Effector memory CD8-positive, alpha-beta T cell (primary cell): Measurements from ENCODE around the gene SHISA7.

ENCODE experiments used
- ATAC-seq: fragments of 150-1000 bp; cut with Tn5 transposase; replicated peaks from 2 replicates; pipeline ENCODE4 v1.10.0; 2021; ENCODE audit warnings: mild to moderate bottlenecking, moderate library complexity
- DNase-seq, 3 experiments: peaks; one replicate each; pipeline ENCODE4 v3.0.0; 2021
- H3K27ac Mint-ChIP-seq, 2 donors: one replicate each; pipeline ENCODE4 v1.8.0; 2022; ENCODE audit warnings: mild to moderate bottlenecking in 2 of 2, mixed read lengths in 2 of 2, moderate library complexity in 2 of 2
- H3K27me3 Mint-ChIP-seq, 2 donors: one replicate each; pipeline ENCODE4 v1.8.0; 2022; ENCODE audit warnings: mixed read lengths in 2 of 2
- H3K36me3 Mint-ChIP-seq: one replicate; pipeline ENCODE4 v1.8.0; 2022; ENCODE audit warnings: mild to moderate bottlenecking, moderate library complexity, mixed read lengths; ENCODE audit not compliant: insufficient read depth
- H3K4me1 Mint-ChIP-seq, 2 donors: one replicate each; pipeline ENCODE4 v1.8.0; 2022; ENCODE audit warnings: low read depth in 2 of 2, mixed read lengths in 2 of 2
- H3K4me3 Mint-ChIP-seq, 2 donors: one replicate each; pipeline ENCODE4 v1.8.0; 2022; ENCODE audit warnings: mild to moderate bottlenecking in 2 of 2, mixed read lengths in 2 of 2, moderate library complexity in 2 of 2
- H3K9me3 Mint-ChIP-seq, 2 donors: one replicate each; pipeline ENCODE4 v1.8.0; 2022; ENCODE audit warnings: mixed read lengths in 2 of 2

Gene SHISA7

GRCh38 chr19:55463583-55464031 is 20.5 kb upstream of the SHISA7 start:
- ATAC-seq (no peak), DNase-seq (no peak)
- H3K4me1 Mint-ChIP-seq = peaks cover 15 to 16% of the 10 kb centered on the region in 2 donors
- H3K36me3 Mint-ChIP-seq = peaks cover 12% of the 10 kb centered on the region
- H3K4me3 Mint-ChIP-seq = no peak overlapping the region
- no peaks in the 10 kb centered on the region for H3K9me3 Mint-ChIP-seq
- H3K27me3 Mint-ChIP-seq = no peaks in the 10 kb centered on the region
- no peak overlapping the region for H3K27ac Mint-ChIP-seq

- peak overlapping the region; percentile 90 to 91 for H3K4me3 Mint-ChIP-seq
Observed at GRCh38 chr19:55462722-55463121, 19.6 kb upstream of the SHISA7 start.

DNA sequence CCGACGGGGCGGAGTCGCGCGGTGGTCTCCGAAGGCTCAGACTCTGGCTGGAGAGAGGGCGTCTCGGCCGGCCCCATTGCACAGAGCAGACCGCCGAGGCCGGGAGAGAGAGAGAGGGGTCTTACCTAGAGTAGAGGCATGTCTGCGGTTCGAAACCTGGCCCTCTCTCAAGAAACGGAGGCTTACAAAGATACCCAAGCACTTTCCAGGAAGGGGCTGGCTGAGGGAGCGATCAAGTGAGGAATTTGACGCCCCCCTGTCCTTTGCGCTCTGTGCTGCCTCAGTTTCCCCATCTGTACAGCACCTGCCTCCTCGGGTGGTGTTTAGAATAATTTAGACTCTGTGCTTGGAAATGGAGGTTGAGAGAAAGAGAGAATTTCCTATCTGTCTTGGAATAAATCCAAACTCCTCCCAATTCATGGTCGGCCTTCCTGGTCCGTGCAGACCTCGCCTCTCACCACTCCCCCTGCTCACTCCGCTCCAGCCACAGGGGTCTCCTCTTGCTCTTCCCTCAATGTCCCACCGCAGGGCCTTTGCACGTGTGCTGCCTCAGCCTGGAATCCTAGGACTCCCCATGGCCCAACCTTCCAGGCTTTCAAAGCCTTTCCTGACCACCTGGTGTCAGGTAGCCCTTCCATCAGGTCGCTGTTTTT is 19.0 kb upstream of the SHISA7 start:
- no peak for DNase-seq

More at GRCh38 chr19:55462722-55463121, 19.6 kb upstream of the SHISA7 start:
- Mint-ChIP-seq H3K27me3 (no peaks in the 10 kb centered on the region), H3K4me1 (peaks cover 14 to 15% of the 10 kb centered on the region in 2 donors), H3K36me3 (peaks cover 12% of the 10 kb centered on the region), H3K9me3 (no peaks in the 10 kb centered on the region), H3K27ac (peak overlapping the region in 1 of 2 donors; percentile 89)
- no peak for ATAC-seq
- DNase-seq = no peak

DNA sequence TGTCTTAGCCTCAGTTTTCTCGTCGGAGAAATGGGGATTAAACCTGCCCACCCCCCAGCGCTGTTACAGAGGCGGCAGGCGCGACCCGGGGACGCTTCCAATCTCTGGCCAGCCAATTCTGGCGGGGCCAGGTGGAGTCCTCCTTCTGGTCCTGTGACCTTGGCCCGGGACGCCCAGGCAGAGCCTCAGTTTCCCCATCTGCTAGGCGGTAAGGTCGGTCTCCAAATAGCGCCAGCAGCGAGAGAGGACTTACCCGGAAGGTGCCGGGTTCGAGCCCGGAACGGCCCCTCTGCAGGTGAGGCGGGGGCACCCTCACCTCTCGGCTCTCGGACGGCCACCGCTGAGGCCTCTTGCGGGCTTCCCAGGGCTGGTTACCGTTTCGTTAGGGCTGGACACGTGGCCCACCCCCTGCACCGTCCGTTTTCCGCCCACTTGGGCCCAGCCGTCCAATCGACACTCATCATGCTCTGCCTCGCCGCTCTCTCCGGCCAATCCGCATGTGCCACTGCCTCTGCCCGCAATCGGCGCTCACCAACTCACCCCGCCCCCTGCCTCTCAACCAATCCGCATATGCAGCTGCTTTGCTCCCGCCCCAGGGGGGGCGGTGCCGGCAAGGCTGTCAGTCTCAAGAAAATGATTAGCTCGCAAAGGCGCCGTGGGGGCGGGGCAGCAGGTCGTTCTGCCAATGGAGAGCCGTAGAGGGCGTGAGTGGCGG is 18.3 kb upstream of the SHISA7 start, which contains the start of gene ISOC2:
ISOC2 (minus strand) TSS at position 384 of the 715 bp plus-strand sequence. CDS start 5,156 bp downstream, outside the sequence.
- DNase-seq (peak; percentile 100), ATAC-seq (peak; percentile 94)
- peak within 1 kb of the TSS; percentile 77 to 89 for H3K27ac Mint-ChIP-seq
- no peaks in the 10 kb centered on the region for H3K9me3 Mint-ChIP-seq
- H3K4me1 Mint-ChIP-seq = peaks cover 14 to 15% of the 10 kb centered on the region in 2 donors
- no peaks in the 10 kb centered on the region for H3K27me3 Mint-ChIP-seq
- H3K36me3 Mint-ChIP-seq = peaks cover 12% of the 10 kb centered on the region
- peak within 1 kb of the TSS; percentile 90 to 91 for H3K4me3 Mint-ChIP-seq

More for the DNA sequence above, 19.0 kb upstream of the SHISA7 start:
- Mint-ChIP-seq H3K4me3 (peak overlapping the region; percentile 90 to 91), H3K36me3 (peaks cover 12% of the 10 kb centered on the region), H3K27ac (peak overlapping the region; percentile 77 to 89), H3K4me1 (peaks cover 14 to 15% of the 10 kb centered on the region in 2 donors), H3K27me3 (no peaks in the 10 kb centered on the region), H3K9me3 (no peaks in the 10 kb centered on the region)
- no peak for ATAC-seq

DNA sequence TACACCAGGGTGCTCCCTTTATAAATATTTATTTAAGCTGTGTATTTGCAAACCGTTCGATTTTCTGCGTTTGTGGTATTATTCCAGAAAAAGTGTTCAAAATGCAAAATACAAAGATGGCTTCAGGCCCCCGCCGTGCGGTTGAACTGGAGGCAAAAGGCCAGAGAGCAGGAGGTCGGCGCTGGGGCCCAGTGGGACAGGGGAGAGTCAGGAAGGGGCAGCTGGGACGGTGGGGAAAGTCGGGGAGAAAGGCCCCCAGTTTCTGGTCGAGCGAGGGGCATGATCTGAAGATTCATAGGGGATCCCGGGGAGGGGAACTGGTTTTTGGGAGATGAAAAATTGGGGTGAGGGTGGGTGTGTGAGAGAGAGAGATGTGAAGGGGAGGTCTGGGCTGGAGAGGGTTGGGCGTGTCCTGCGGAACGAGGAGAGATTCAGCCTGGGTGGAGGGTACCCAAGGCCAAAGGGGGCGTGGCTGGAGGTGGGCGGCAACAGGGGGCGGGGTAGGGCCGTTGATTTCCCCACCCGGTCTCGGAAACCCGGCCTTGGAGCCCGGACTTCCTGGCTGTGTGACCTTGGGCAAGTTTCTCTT is 17.7 kb upstream of the SHISA7 start:
- Mint-ChIP-seq H3K27me3 (no peaks in the 10 kb centered on the region), H3K36me3 (peaks cover 12% of the 10 kb centered on the region), H3K9me3 (no peaks in the 10 kb centered on the region), H3K27ac (peak overlapping the region; percentile 77 to 89), H3K4me1 (peaks cover 14 to 15% of the 10 kb centered on the region in 2 donors), H3K4me3 (peak overlapping the region; percentile 90 to 91)
- no peak for DNase-seq
- no peak for ATAC-seq

GRCh38 chr19:55459950-55460657 is 17.0 kb upstream of the SHISA7 start:
- Mint-ChIP-seq H3K27ac (peak overlapping the region; percentile 77 to 89), H3K27me3 (peaks cover 0 to 5% of the 10 kb centered on the region in 2 donors)
- no peak for DNase-seq

DNA sequence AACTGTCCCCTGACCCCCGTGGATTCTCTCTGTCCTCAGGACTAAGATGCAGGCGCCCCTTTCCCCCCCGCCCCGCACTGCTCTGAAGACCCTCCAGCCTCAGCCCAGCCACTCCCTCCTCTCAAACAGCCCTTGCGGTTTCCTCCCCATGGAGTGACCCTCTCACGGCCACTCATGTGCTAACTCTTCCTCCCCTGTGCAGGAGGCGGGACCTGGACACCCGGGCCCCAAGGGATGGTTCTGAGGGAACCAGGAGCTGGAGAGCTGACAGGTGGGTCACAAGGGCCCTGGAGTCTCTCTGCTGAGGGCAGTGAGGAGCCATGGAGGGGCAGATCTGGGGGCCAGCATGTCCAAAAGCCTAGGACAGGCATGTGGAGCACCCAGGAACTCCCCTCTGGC is 16.4 kb upstream of the SHISA7 start:
- Mint-ChIP-seq H3K27ac (no peak overlapping the region), H3K36me3 (peaks cover 12% of the 10 kb centered on the region), H3K4me1 (peaks cover 14 to 15% of the 10 kb centered on the region in 2 donors), H3K4me3 (peak overlapping the region in 1 of 2 donors; percentile 91), H3K9me3 (no peaks in the 10 kb centered on the region), H3K27me3 (peaks cover 0 to 10% of the 10 kb centered on the region in 2 donors)
- DNase-seq = no peak
- no peak for ATAC-seq

More at GRCh38 chr19:55459950-55460657, 17.0 kb upstream of the SHISA7 start:
- H3K4me1 Mint-ChIP-seq = peaks cover 14 to 15% of the 10 kb centered on the region in 2 donors
- no peaks in the 10 kb centered on the region for H3K9me3 Mint-ChIP-seq
- peaks cover 12% of the 10 kb centered on the region for H3K36me3 Mint-ChIP-seq
- no peak for ATAC-seq
- H3K4me3 Mint-ChIP-seq = peak overlapping the region; percentile 90 to 91

DNA sequence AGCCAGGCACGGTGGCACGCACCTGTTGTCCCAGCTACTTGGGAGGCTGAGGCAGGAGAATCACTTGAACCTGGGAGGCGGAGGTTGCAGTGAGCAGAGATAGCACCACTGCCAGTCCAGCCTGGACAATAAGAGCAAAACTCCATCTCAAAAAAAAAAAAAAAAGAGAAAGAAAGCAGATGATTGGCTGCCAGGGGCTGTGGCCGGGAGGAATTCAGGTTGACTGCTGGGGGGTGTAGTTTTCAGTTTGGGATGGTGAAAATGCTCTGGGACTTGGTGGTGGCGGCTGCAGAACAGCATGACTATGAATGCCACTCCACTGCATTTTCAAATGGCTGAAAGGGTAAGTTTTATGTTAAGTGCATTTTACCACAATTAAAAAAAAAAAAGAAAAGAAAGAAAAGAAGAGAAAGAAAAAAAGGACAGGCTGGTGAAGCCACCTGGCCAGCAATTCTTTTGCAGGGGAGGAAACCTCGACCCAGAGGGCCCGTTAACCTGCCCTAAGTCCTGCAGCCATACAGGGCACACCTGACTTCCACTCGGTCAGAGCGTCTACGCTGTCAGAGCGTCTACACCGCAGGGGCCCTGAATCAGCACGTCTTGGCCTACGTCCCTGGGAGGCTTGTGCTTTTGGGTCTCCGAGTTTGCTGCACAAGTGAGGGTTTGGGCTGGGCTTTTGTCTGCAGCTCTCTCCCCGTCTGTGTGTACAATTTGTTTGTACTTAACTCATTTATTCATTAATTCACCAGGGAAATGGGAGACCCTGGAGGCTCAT is 14.8 kb upstream of the SHISA7 start:
- H3K4me3 Mint-ChIP-seq = no peak overlapping the region
- peaks cover 12% of the 10 kb centered on the region for H3K36me3 Mint-ChIP-seq
- H3K27ac Mint-ChIP-seq = no peak overlapping the region
- peaks cover 12 to 27% of the 10 kb centered on the region in 2 donors for H3K27me3 Mint-ChIP-seq
- H3K9me3 Mint-ChIP-seq = no peaks in the 10 kb centered on the region
- ATAC-seq (no peak), DNase-seq (no peak)
- H3K4me1 Mint-ChIP-seq = peaks cover 17 to 22% of the 10 kb centered on the region in 2 donors

DNA sequence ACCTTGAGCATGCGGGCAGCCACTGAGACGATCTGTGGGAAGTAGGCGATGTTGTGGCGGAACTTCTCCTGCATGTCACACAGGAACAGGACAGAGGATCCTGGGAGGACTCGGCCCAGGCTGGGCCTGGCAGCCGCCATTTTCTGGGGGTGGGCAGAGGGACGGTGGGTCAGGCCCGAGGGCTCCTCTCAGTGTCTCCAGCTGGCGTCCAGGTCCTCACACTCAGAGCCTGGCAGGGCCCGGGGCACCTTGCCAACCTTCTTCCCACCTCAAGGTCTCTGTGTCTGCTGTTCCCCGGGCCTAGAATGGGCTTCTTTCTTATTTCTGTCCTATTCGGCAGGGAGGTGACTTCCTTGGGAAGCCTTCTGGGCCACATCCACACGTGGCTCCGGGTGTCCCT is 13.2 kb upstream of the SHISA7 start:
- Mint-ChIP-seq H3K4me3 (no peak overlapping the region), H3K36me3 (peaks cover 11% of the 10 kb centered on the region), H3K4me1 (peaks cover 12 to 20% of the 10 kb centered on the region in 2 donors), H3K9me3 (no peaks in the 10 kb centered on the region), H3K27me3 (peaks cover 18 to 27% of the 10 kb centered on the region in 2 donors), H3K27ac (no peak overlapping the region)
- ATAC-seq (no peak), DNase-seq (no peak)

- no peak overlapping the region for H3K4me3 Mint-ChIP-seq
- H3K36me3 Mint-ChIP-seq = peaks cover 8% of the 10 kb centered on the region
- no peak overlapping the region for H3K27ac Mint-ChIP-seq
- DNase-seq = no peak
- H3K9me3 Mint-ChIP-seq = no peaks in the 10 kb centered on the region
- peaks cover 9 to 16% of the 10 kb centered on the region in 2 donors for H3K4me1 Mint-ChIP-seq
- peaks cover 21 to 27% of the 10 kb centered on the region in 2 donors for H3K27me3 Mint-ChIP-seq
- ATAC-seq = no peak
Observed at GRCh38 chr19:55455576-55456235, 12.6 kb upstream of the SHISA7 start.

GRCh38 chr19:55454787-55455243 is 11.7 kb upstream of the SHISA7 start:
- Mint-ChIP-seq H3K36me3 (peaks cover 4% of the 10 kb centered on the region), H3K27ac (no peak overlapping the region), H3K9me3 (no peaks in the 10 kb centered on the region), H3K27me3 (peaks cover 26 to 27% of the 10 kb centered on the region in 2 donors), H3K4me1 (peaks cover 5 to 17% of the 10 kb centered on the region in 2 donors), H3K4me3 (no peak overlapping the region)
- ATAC-seq (no peak), DNase-seq (peak in 2 of 3 experiments; percentile 36 to 47)
